Activated CD4-positive, CD25-positive, alpha-beta regulatory T cell treated with anti-CD3 and anti-CD28 coated beads, Interleukin-2, amount 50 U/mL, for 24 hours (primary cell): ENCODE data around the gene OR2M7.
"Not testable (repeated sequence)": the region's sequence is repeated elsewhere in the genome, so short reads cannot be mapped to it uniquely, and the experiment has no call there.

Experiments used
- ATAC-seq, 2 donors: fragments of 150-1000 bp; cut with Tn5 transposase; one replicate each; pipeline ENCODE4 v1.10.0; 2021; ENCODE audit warnings: mild to moderate bottlenecking in 1 of 2, moderate library complexity in 1 of 2

The OR2M7 gene, protein sequence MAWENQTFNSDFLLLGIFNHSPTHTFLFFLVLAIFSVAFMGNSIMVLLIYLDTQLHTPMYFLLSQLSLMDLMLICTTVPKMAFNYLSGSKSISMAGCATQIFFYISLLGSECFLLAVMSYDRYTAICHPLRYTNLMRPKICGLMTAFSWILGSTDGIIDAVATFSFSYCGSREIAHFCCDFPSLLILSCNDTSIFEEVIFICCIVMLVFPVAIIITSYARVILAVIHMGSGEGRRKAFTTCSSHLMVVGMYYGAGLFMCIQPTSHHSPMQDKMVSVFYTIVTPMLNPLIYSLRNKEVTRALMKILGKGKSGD

DNA sequence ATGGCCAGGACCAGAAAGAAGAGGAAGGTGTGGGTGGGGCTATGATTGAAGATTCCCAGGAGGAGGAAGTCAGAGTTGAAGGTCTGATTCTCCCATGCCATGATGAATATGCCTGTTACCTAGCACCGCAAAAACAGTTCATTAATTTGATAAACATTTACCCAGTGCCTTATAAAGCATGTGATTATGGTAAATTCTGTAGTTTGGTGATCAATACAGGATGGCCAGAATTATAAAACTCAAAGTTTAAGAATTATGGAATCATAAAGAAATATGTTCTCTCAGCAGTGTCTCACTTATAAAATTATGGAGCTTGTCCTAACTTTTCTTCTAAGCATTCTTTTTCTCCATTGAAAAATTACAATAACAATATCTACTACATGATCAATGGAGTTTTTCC, at the start of gene OR2M7:
TSS of gene OR2M7 (minus strand) at position 101 of the 400 bp plus-strand sequence. CDS start at position 101, 0 bp downstream.
- ATAC-seq = no peak

DNA sequence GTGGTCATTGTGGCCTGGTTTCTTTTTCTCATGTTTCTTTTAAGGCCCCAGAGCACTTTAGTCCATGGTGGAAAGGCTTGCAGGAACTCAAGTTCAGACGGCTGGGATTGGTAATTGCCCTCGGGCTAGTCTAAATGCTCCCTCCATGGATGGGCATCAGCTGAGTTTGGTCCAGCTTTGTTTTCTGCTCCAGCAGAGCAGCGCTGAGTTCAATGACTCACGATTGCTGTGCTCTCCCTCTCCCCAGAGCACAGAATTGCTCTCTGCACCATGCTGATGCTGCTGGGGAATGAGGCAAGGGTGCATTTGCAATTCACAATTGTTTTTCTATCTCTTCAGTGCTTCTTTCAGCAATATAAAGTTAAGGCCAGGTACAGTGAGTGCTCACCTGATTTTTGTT, 49.4 kb upstream of the OR2M7 start:
- no peak for ATAC-seq

DNA sequence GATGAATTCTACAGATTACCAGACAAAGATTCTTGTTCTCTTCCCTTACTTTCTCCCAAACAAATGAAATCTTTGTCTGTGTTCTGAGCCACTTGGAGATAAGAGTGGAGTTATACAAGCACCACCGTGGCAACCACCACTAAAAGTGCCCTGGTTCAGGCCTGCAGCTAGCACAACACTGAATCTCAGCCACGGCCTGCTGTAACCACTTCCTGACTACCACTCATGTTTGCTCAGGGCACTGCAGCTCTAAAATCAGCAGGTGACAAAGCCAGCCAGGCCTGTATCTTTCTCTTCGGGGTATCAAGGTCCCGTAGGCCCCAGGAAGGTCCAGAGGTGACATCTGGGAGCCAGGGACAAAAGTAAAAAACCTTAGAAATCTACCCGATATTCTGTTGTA, 48.0 kb upstream of the OR2M7 start:
- no peak for ATAC-seq

DNA sequence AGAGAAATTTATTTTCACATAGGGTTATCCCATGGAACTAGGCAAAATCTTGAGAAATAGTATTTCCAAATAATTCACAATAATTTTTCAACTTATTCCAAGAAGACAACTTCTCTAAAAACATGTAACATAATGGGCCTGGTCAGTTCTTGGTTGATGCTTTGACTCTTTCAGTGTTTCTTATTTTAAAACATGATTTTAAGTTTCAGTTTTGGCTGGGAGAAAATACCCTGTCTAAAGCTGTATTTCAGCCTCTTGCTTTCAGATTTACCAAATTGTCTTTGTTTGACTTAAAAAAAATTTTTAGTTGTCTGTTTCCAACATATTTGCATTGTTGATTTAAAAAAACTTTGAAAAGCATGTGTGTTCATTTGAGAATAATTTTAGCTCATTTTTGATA, 42.2 kb upstream of the OR2M7 start:
- ATAC-seq = no peak

DNA sequence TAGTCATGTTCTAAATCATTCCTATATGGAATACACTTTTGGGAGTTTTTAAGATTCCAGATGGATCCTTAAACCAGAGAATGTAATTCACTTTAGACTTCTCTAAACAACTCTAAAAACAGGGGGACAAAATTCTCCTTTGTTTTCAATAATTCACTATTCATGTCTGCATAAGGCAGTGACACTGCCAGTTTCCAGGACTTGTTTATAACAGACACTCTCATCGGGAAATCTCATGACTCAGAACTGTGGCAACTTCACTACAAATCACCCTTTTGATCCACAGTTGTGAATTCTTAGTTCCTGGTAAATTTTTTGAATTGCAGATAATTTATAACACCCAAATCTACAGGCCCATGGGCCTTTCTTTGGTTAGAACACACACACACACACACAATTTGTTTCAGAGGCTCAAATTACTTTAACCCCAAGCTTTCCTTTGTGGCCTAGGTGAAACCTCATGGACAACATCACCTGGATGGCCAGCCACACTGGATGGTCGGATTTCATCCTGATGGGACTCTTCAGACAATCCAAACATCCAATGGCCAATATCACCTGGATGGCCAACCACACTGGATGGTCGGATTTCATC, 36.9 kb upstream of the OR2M7 start, which contains the start of gene OR2T4:
TSS of gene OR2T4 (plus strand) at position 545 of the 595 bp plus-strand sequence. CDS start at position 545, 0 bp downstream.
- ATAC-seq = no peak

DNA sequence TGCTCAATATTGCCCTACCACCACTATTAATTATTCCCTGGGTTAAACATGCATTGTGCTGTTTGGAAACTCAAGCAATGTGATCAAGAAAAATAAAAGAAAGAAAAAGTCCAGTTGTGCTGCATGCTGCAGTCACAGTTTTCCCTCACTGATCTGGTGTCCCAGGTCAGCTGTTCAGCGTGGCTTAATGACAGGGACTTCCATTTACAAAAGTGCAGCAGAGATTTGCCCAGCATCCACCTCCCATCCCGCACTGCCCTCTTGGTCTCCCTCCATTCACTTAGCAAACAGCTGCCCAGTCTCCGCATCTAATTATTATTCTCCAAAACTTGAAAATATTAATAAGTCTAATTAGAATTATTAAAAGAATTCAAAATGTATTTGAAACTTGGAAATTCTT, 35.0 kb upstream of the OR2M7 start:
- ATAC-seq = no peak

DNA sequence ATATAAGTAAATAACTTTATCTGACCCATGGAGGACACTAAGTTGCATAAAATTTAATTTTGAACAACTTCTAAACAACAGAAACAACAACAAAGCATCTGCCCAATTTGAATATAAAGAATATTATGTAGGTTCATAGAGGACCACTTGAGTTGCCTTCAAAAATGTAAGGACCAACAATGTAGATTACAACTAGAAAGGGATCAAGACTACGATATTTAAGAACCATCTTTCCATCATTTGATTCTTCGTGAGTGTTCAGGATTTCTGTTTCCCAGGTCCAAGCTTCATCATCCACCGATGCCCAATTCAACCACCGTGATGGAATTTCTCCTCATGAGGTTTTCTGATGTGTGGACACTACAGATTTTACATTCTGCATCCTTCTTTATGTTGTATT, 24.1 kb upstream of the OR2M7 start, which contains the start of gene OR14C36:
TSS of gene OR14C36 (plus strand) at position 301 of the 400 bp plus-strand sequence. CDS start at position 301, 0 bp downstream.
- ATAC-seq = no peak

DNA sequence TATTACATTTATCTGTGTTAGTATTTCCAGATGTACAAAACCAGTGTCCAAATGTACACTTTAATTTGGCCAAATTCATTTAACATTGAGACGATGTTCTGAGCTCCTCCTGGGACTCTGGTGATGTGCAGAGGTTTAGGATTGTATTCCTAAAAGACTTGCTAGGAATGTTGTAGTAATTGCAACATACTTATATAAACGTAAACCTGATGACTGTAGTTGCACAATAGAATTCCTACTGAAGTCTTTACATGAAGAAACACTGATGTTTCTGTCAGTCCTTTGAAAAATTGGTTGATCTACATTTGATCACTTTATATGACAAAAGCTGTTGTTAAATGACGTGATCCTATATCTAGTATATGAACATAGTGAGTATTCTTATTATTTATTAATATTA, 19.1 kb upstream of the OR2M7 start:
- no peak for ATAC-seq

DNA sequence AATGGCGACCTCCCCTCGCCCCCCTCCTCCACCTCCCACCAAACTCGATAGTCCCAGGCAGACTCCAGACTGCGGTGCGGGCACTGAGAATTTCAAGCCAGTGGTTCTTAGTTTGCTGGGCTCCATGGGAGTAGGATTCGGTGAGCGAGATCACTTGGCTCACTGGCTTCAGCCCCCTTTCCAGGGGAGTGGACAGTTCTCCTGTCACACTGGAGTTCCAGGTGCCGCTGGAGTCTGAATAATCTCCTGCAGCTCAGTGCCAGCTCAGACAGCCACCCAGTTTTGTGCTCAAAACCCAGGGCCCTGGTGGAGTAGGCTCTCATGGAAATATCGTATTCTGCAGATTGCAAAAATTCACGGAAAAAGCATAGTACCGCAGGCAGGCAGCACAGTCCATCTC, 7.6 kb downstream of the OR2M7 start:
- no peak for ATAC-seq

DNA sequence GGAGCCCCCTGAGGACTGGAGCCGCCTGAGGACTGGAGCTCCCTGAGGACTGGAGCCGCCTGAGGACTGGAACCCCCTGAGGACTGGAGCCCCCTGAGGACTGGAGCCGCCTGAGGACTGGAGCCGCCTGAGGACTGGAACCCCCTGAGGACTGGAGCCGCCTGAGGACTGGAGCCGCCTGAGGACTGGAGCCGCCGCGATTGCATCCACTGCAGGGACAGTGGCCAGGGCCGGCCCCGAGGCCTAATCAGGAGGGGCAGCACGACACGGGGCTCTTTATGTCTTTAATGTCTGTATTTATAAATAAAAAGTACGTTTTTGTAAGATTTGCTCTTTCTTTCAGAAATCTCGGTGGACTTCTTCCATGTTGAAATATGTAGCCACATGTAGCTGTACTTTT, 17.6 kb downstream of the OR2M7 start:
- ATAC-seq = not testable (repeated sequence)

DNA sequence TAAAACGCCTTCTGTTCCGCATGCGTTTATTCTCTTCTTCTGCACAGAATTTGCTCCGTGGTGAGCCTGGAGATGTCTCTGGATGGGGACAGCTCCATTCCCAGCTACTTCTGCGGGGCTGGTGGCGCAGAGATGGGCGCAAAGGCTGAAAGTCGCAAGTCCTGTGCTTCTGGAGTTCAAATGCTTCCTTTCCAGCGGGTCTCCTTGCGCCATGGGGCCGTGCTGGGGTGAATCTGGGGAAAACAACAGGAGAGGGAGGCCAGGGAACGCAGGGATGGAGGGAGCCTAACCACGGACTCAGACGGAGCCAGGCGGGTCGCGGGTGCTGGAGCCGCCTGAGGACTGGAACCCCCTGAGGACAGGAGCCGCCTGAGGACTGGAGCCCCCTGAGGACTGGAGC, 18.3 kb downstream of the OR2M7 start:
- no peak for ATAC-seq

DNA sequence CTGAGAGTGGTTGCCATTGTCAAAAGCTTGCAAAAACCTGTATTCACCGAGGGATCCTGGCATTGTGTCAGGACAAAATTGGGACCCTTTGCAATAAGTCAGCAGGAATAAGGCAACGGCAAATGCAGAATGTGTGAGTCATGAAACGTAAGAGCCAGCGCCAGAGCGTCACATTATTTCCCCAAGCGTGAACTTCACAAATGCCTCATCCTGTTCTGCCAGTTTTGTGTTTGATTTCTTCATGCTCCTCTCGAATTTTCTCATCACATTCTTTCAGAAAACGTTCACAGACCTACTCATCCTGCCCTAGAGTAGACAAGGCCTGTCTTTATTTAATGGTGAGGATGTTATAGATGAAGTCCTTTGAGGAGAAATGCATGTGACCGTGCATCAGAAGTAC, 18.7 kb downstream of the OR2M7 start:
- ATAC-seq = not testable (repeated sequence)

DNA sequence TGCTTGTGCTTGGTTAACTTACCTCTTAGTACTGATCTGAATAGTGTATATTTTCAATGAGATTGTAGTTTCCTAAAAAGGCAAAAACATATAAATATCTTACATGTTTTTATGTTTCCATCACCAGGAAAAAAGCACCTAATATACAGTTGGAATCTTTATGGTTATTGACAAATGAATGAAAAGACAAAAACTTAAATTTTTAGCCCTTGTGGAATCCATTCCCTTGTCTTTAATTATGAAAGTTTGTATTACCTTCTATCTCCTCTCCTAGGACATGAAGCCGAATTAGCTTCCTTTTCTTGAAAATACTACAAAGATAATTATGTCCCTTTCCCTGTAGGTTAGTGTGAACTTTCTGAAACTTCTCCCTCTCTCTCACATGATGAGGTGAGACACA, 21.0 kb downstream of the OR2M7 start, which contains the start of gene OR2T12:
TSS of gene OR2T12 (minus strand) at position 101 of the 400 bp plus-strand sequence. CDS start 7,846 bp downstream, outside the sequence.
- ATAC-seq = no peak

DNA sequence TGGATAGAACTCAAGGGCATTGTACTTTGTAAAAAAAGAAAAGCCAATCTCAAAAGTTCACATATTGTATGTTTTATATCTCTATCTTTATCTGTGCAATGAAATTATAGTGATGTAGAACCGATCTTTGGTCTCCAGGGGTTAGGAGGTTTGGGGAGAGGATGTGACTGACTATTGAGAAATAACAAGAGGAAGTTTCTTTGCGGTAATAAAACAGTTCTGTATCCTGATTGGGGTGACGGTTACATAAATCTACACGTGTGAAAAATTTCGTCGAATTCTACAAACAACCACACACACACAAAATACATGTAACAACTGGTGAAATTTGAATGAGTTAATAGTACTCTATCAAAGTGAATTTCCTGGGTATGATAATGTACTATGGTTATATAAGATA, 36.0 kb downstream of the OR2M7 start:
- ATAC-seq = no peak

DNA sequence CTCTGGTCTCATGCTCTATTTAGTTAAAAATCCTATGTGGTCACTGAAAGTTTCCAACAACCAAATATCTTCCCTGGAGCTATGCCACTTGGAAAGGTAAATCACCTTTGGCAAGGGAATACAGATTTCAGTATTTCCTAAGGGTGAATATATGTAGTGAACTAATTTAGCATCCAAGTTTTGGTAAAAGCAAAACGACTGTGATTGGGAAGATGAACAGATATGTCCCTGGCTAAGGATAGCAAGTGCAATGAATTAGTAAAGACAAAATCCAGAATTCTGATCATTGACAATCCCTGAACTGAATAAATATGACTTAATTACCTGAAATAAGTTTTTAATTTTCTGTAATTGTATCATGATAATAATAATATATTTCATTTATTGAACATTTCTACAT, 46.5 kb downstream of the OR2M7 start, which contains the start of gene OR2T33:
TSS of gene OR2T33 (minus strand) at position 101 of the 400 bp plus-strand sequence. CDS start 4,162 bp downstream, outside the sequence.
- no peak for ATAC-seq
